MG63 (cell line): ENCODE measurements around the gene OR9I1. TPM values are rescaled to one million over a fixed set of nuclear protein-coding genes. Genes with fewer than 3 reads are reported as not detected.
A peak's percentile ranks its signal among the peaks of the same experiment; 100 is the strongest.

Experiments
- DNase-seq: peaks from one replicate; pipeline ENCODE4 v3.0.0-alpha.2; 2020
- H3K27me3 ChIP-seq: fragments of 250-450 bp; sonication (Bioruptor Pico); 2 replicates; pipeline ENCODE4 v1.5.1; 2020; ENCODE audit warnings: mild to moderate bottlenecking, moderate library complexity
- H3K36me3 ChIP-seq: fragments of 250-450 bp; sonication (Bioruptor Pico); 2 replicates; pipeline ENCODE4 v1.5.1; 2020; ENCODE audit warnings: mild to moderate bottlenecking, moderate library complexity
- H3K4me3 ChIP-seq: fragments of 250-450 bp; sonication (Bioruptor Pico); 2 replicates; pipeline ENCODE4 v1.5.1; 2020; ENCODE audit warnings: mild to moderate bottlenecking, moderate library complexity
- H3K9me3 ChIP-seq: fragments of 250-450 bp; sonication (Bioruptor Pico); 2 replicates; pipeline ENCODE4 v1.5.1; 2020; ENCODE audit warnings: mild to moderate bottlenecking, moderate library complexity
- total RNA-seq: library from RNA; depleted of rRNA; stranded (reverse); fragments of >200 nt; shearing (Covaris generic); gene quantifications from 2 replicates; pipeline ENCODE4 v1.2.3, GENCODE V29; 2014; ENCODE audit warnings: low replicate concordance; rRNA removed

The OR9I1 gene
- total RNA-seq = not detected in 2 replicates

DNA sequence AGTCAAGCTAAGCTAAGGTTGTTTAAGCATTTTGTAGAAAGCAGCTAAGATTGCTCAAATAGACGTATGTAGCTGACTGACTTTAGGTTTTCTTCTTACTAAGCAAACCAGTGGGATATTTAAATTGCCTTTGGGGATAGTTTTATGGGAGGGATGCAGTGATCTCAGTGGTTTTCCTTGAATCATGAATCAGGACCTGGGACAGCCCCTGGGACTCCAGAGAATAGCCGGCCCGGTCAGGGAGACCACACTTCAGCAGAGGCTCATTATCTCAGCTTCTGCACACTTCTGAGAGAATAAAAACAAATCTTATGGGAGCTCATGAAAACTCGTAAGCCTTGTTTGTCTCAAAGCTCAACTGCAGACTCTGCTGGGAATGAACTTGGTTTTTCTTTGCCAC, at the start of gene OR9I1:
Gene OR9I1 (minus strand): TSS at position 62 of the 400 bp plus-strand sequence. CDS start 6,086 bp downstream, outside the sequence.
- H3K36me3 ChIP-seq = no peaks in the 10 kb centered on the region
- H3K27me3 ChIP-seq = no peaks in the 10 kb centered on the region
- DNase-seq = no peak

GRCh38 chr11:58165504-58166106, 40.3 kb upstream of the OR9I1 start:
- Histone ChIP-seq H3K36me3 (no peaks in the 10 kb centered on the region), H3K9me3 (no peaks in the 10 kb centered on the region), H3K27me3 (no peaks in the 10 kb centered on the region), H3K4me3 (no peak overlapping the region)
- no peak for DNase-seq

More for the DNA sequence above, at the start of gene OR9I1:
- no peaks in the 10 kb centered on the region for H3K9me3 ChIP-seq
- no peak within 1 kb of the TSS for H3K4me3 ChIP-seq

DNA sequence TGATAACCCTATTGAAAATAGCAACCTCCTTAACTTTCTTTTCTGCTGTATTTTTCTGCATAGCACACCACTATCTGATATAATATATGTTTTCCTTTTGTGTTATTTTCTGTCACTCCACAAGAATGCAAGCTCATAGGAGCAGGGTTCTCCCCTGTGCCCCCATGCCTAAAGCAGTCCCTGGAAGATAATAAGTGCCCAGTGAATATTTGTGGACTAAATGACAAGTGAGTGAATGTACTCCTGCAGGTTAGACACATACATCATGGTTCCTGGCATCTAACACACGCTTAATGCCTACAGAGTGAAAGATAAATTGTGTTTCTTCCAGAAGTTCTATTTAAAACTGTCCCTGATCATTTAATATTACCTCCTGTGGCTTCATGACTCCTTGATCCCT, 39.7 kb upstream of the OR9I1 start:
- no peaks in the 10 kb centered on the region for H3K36me3 ChIP-seq
- no peaks in the 10 kb centered on the region for H3K27me3 ChIP-seq
- no peak for DNase-seq
- no peak overlapping the region for H3K4me3 ChIP-seq
- H3K9me3 ChIP-seq = no peaks in the 10 kb centered on the region

DNA sequence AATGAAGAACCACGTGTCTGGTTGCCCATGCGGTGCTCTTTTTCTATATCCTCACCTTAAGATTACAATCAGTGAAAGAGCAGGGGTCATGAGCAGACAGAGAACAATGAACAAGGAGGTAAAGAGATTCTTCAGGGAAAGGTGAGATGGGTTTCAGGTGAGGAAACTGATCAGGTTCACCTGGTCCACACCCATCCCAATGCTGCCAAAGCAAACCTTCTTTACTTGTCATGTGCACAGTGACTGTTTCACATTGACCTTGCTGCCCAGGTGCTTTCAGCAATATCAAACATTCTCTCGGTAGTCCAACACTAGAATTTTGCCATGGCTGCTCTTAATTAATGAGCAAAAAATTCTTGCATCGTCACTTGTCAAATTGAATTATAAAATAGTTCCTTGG, 39.1 kb upstream of the OR9I1 start:
- Histone ChIP-seq H3K27me3 (no peaks in the 10 kb centered on the region), H3K36me3 (no peaks in the 10 kb centered on the region), H3K9me3 (no peaks in the 10 kb centered on the region), H3K4me3 (no peak overlapping the region)
- no peak for DNase-seq

GRCh38 chr11:58152781-58153180, 27.5 kb upstream of the OR9I1 start:
- no peaks in the 10 kb centered on the region for H3K27me3 ChIP-seq
- no peak overlapping the region for H3K4me3 ChIP-seq
- H3K9me3 ChIP-seq = no peaks in the 10 kb centered on the region
- peak; percentile 3 for DNase-seq
- H3K36me3 ChIP-seq = no peaks in the 10 kb centered on the region

GRCh38 chr11:58142761-58143160, 17.4 kb upstream of the OR9I1 start:
- Histone ChIP-seq H3K9me3 (no peaks in the 10 kb centered on the region), H3K36me3 (no peaks in the 10 kb centered on the region), H3K27me3 (no peaks in the 10 kb centered on the region), H3K4me3 (no peak overlapping the region)
- DNase-seq = peak; percentile 14

GRCh38 chr11:58135171-58135570, 9.8 kb upstream of the OR9I1 start:
- no peak for DNase-seq
- Histone ChIP-seq H3K27me3 (no peaks in the 10 kb centered on the region), H3K36me3 (no peaks in the 10 kb centered on the region), H3K9me3 (no peaks in the 10 kb centered on the region), H3K4me3 (no peak overlapping the region)

GRCh38 chr11:58134151-58134550, 8.8 kb upstream of the OR9I1 start:
- H3K27me3 ChIP-seq = no peaks in the 10 kb centered on the region
- no peaks in the 10 kb centered on the region for H3K9me3 ChIP-seq
- no peak overlapping the region for H3K4me3 ChIP-seq
- no peaks in the 10 kb centered on the region for H3K36me3 ChIP-seq
- no peak for DNase-seq

DNA sequence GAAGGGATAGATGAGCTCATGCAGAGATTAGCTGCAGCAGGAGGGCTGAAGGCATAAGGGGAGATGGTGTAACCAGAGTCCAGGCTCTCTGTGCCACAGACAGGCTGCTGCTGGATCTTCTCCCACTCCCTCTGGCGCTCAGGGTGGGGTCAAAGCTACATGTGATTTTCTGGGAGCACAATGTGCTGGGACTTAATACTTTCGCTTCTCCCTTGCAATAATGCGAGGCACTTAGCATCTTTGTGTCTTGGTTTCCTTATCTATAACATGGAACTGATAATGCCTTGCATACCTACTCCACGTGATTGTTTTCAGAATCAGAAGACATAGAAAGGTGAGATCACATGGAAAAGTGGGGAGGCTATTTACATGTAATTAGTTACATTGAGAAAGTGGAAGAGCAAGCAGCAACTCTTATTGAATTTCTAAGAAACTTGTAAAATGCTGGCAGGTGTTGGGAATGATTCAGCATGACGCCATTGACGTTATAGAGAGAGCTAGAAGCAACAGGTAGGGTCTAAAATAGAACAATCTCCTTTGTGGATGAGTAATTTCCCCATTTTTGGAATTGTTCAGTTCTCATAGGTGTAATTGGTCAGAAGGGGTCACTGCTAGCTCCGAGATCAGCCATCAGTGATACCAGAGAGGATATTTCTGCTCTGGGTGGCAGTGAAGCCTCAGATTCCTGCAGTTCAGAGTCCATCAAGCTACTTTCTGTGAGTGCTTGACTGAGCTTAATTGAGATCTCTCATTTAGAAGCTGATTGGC, 8.2 kb upstream of the OR9I1 start:
- Histone ChIP-seq H3K36me3 (no peaks in the 10 kb centered on the region), H3K9me3 (no peaks in the 10 kb centered on the region), H3K4me3 (no peak overlapping the region), H3K27me3 (no peaks in the 10 kb centered on the region)
- DNase-seq = no peak

DNA sequence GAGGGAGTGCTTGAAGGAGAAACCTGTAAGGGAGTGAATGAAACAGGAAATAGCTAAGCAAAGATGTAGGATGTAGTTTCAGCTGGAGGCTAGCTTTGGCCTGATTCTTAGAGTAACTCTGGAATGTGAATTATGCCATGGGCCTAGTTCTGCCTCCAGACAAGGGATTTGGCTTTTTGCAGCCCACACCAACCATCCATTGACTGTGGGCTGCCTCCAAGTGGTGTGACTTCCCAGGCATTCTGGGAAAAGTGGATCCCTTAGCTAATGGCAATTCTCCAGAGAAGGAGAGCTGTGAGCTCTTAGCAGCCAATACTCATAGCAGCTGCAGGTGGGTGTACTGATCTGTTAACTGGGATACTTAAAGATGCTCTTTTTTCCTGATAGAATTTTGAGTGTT, 2.0 kb upstream of the OR9I1 start:
- Histone ChIP-seq H3K27me3 (no peaks in the 10 kb centered on the region), H3K36me3 (no peaks in the 10 kb centered on the region), H3K9me3 (no peaks in the 10 kb centered on the region), H3K4me3 (no peak overlapping the region)
- no peak for DNase-seq

DNA sequence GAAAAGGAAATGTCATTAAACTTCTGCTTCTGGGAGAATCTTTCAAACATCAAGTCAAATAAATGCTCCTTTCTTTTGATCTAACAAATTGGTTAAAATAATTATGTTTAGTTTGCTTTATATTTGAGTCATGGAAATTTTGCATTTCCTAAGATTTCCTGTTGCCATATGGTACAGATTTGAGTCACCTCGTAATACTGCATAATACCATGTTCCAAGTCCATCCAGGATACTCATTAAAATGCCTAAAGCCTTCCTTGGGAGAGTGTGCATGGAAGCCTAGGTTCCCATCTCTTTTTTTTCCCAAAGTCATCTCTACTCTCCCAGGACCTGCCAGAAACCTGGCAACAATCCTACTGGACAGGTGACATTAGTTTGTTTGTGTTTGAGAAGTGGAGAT, 4.2 kb downstream of the OR9I1 start:
- Histone ChIP-seq H3K9me3 (no peaks in the 10 kb centered on the region), H3K36me3 (no peaks in the 10 kb centered on the region)
- no peak for DNase-seq

DNA sequence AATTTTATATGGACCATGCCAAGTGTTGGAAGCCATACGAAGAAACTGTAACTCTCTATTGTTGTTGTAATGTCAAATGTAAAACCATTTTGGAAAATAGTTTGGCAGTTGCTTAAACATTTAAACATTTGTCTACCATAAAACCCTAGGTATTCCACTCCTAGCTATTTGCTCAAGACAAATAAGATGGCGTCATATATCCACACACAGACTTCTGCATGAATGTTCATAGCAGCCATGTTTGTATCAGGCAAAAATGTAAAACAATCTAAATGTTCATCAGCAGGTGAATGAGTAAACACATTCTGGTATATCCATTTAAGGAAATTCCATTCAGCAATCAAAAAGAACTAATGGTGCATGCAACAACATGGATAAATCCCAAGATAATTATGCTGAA, 27.9 kb downstream of the OR9I1 start:
- Histone ChIP-seq H3K27me3 (no peaks in the 10 kb centered on the region), H3K4me3 (no peak overlapping the region), H3K9me3 (peaks cover 4% of the 10 kb centered on the region; the same call in 1 of the 2 replicates), H3K36me3 (no peaks in the 10 kb centered on the region)
- DNase-seq = no peak

More for the DNA sequence above, 4.2 kb downstream of the OR9I1 start:
- no peaks in the 10 kb centered on the region for H3K27me3 ChIP-seq
- no peak overlapping the region for H3K4me3 ChIP-seq

- no peak for DNase-seq
- no peaks in the 10 kb centered on the region for H3K36me3 ChIP-seq
- H3K9me3 ChIP-seq = no peaks in the 10 kb centered on the region
These were observed 38.8 kb downstream of the OR9I1 start for GRCh38 chr11:58086528-58086927.

DNA sequence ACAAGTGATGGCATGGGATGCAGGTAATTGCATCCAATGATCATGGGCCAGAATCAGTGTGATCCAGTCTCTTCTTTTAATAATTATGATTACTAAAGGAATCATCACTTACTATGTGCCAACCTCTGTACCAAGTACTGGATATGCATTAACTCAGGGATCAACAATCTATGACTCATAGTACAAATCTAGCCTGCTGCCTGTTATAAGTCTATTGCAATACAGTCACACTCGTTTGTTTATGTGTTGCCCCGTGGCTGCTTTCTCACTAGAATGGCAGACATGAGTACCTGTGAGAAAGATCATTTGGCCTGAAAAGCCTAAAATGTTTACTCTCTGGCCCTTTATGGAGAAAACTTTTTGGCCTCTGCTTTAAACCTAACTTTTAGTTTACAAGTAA, 49.5 kb downstream of the OR9I1 start:
- Histone ChIP-seq H3K4me3 (no peak overlapping the region), H3K9me3 (peaks cover 3% of the 10 kb centered on the region), H3K36me3 (no peaks in the 10 kb centered on the region), H3K27me3 (no peaks in the 10 kb centered on the region)
- DNase-seq = peak; percentile 57

More at GRCh38 chr11:58086528-58086927, 38.8 kb downstream of the OR9I1 start:
- H3K27me3 ChIP-seq = no peaks in the 10 kb centered on the region
- no peak overlapping the region for H3K4me3 ChIP-seq

GRCh38 chr11:58070585-58070984, 54.7 kb downstream of the OR9I1 start:
- Histone ChIP-seq H3K27me3 (no peaks in the 10 kb centered on the region), H3K36me3 (no peaks in the 10 kb centered on the region), H3K9me3 (peaks cover 3% of the 10 kb centered on the region), H3K4me3 (no peak overlapping the region)
- no peak for DNase-seq

- no peak for DNase-seq
- no peaks in the 10 kb centered on the region for H3K9me3 ChIP-seq
- no peaks in the 10 kb centered on the region for H3K36me3 ChIP-seq
- no peak overlapping the region for H3K4me3 ChIP-seq
- no peaks in the 10 kb centered on the region for H3K27me3 ChIP-seq
These were observed 56.7 kb downstream of the OR9I1 start for GRCh38 chr11:58068655-58069054.

GRCh38 chr11:58067685-58068084, 57.6 kb downstream of the OR9I1 start:
- Histone ChIP-seq H3K27me3 (no peaks in the 10 kb centered on the region), H3K9me3 (no peaks in the 10 kb centered on the region), H3K4me3 (no peak overlapping the region), H3K36me3 (no peaks in the 10 kb centered on the region)
- DNase-seq = no peak
